Activated CD8-positive, alpha-beta memory T cell treated with anti-CD3 and anti-CD28 coated beads, Interleukin-2, amount 50 U/mL, for 1 hour (primary cell): ENCODE data around the gene CALML4.
"Not testable (repeated sequence)": the region's sequence is repeated elsewhere in the genome, so short reads cannot be mapped to it uniquely, and the experiment has no call there.

Source experiments
- DNase-seq: peaks from one replicate; pipeline ENCODE4 v3.0.0-alpha.2; 2020; ENCODE audit errors: extremely low read depth

Gene CALML4

DNA sequence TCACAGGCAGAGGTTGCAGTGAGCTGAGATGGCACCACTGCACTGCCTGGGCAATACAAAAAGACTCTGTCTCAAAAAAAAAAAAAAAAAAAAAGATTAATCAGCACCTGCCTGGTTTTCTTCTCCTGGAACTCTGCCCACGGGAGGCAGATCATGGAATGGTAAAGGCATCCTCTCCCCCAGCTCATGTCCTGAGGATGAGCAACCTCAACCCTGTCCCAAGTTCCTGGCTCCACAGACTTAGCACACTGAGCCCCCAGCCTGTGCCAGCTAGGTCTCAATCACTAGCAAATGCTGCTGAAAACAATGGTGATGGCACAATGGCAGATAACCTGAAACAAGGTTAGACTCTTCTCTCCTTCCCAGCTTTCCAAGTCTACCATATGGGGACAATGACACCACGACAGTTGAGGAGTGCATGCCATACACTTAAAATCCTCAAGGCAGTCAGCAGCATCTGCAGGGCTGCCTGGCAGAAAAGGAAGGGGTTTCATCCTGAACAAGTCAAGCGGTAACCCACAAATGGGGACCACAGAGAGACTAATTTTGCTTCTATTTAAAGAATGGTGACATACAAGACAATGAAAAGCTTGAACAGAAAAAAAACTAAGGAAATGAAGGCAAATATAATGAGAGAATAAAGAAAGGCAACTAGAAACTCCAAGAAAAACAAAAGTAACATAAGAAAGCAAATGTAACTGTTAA, 19.6 kb upstream of the CALML4 start:
- no peak for DNase-seq

DNA sequence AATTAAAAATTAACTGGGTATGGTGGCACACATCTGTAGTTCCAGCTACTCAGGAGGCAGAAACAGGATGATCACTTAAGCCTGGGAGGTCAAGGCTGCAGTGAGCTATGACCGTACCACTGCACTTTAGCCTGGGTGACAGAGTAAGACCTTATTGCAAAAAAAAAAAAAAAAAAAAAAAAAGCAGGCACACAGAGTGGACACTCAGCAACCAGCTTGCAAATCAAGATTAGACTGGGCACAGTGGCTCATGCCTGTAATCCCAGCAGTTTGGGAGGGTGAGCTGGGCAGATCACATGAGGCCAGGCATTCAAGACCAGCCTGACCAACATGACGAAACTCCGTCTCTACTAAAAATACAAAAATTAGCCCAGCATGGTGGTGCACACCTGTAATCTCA, 19.0 kb upstream of the CALML4 start:
- no peak for DNase-seq

DNA sequence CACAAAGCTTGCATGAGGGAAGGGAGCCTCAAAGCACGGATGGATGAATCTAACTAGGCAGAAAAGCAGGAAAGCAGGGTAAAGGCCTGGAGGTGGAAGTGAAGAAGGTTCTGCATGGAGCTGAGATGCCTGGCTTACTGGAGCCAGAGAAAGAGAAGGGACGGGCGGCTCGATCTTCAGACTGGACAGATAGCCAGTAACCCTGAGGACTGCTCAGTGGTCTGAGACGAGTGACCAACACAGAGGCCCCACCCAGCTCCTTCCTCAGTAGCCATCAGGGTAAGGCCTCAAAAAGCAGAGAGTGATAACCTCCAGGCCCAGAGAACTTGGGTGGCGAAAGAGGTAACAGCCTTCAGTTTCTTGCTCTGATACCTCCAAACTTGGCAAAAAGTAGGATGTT, 18.0 kb upstream of the CALML4 start:
- DNase-seq, result no peak

DNA sequence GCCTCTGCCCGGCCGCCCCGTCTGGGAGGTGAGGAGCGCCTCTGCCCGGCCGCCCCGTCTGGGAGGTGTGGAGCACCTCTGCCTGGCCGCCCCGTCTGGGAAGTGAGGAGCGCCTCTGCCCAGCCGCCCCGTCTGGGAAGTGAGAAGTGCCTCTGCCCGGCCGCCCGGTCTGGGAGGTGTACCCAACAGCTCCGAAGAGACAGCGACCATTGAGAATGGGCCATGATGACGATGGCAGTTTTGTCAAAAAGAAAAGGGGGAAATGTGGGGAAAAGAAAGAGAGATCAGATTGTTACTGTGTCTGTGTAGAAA, 17.3 kb upstream of the CALML4 start:
- not testable (repeated sequence) for DNase-seq

DNA sequence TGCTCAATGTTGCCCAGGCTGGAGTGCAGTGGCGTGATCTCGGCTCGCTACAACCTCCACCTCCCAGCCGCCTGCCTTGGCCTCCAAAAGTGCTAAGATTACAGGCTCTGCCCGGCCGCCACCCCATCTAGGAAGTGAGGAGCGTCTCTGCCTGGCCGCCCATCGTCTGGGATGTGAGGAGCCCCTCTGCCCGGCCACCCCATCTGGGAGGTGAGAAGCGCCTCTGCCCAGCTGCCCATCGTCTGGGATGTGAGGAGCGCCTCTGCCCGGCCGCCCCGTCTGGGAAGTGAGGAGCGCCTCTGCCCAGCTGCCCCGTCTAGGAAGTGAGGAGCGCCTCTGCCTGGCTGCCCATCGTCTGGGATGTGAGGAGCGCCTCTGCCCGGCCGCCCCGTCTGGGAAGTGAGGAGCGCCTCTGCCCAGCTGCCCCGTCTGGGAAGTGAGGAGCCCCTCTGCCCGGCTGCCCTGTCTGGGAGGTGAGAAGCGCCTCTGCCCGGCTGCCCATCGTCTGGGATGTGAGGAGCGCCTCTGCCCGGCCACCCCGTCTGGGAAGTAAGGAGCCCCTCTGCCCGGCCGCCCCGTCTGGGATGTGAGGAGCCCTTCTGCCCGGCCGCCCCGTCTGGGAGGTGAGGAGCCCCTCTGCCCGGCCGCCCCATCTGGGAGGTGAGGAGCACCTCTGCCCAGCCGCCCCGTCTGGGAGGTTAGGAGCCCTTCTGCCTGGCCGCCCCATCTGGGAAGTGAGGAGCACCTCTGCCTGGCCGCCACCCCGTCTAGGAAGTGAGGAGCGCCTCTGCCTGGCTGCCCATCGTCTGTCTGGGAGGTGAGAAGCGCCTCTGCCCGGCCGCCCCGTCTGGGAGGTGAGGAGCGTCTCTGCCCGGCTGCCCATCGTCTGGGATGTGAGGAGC, 16.6 kb upstream of the CALML4 start:
- DNase-seq, result not testable (repeated sequence)

DNA sequence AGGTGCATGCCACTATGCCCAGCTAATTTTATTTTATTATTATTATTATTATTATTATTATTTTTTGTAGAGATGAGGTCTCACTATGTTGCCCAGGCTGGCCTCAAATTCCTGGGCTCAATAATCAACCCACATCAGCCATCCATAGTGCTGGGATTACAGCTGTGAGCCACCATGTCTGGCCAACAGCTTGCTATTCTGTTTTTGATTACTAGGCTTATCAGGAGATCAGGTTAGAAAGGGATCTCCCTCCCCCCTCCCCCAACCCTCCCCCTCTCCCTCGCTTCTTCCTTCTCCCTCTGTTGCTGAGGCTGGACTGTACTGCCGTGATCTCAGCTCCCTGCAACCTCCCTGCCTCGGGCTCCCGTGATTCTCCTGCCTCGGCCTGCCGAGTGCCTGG, 15.8 kb upstream of the CALML4 start:
- no peak for DNase-seq

DNA sequence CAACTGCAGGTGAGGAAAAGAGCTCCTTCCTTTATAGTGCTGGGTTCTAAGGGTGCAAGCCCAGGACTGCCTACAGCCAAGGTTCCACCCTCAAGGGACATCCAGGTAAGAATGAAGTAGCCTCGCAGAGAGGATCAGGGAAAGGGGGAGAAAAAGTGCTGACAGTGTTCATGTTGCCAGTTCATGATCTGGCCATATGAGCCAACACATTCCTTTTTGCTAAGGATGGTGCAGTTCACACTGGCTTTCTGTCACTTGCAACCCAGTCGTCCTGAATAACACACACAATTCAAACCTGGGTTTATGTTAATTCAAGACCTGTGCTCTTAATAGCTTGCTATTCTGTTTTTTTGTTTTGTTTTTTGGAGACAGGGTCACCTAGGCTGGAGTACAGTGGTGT, 15.4 kb upstream of the CALML4 start:
- DNase-seq, result no peak

DNA sequence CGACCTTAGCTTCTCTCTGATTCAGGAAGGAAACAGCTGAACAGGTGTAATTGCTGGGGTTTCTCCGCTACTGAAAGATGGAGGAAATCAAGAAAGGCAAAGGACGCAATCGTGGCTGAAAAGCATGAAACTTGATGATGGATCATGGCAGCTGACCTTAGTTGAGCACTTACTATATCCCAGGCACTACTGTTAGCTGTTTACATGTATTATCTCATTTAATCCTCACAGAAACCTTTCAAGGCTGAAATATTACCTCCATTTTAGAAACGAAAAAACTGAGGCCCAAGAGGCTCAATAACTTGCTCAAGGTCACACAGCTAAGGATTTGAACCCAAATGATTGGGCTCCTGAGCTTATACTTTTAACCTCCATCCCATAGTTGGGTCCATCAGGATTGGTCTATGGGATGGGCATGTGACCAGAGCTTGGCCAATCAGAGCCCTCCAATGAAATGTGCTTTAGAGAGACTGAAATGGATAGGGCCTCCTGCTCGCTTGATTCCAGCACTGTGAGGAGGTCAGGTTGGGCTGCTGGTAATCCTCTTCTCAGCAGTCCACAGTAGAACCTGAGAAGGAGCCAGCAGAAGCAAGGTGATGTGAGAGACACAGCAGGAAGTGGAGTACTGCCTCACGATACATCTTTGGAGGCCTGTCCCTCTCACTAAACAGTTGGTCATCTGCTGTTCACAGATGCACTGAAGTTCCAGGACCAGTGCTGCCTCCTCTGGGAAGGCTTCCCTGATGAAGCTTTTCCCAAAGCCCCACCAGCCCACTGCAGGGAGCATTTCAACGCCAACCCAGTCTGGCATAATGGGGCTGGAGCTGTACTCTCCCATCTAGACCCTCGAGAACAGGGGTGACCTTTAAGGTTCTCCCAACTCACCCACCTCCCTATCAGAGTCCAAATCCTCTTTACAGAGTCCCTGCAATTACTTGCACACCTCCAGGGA, 14.0 kb upstream of the CALML4 start:
- DNase-seq, result no peak

DNA sequence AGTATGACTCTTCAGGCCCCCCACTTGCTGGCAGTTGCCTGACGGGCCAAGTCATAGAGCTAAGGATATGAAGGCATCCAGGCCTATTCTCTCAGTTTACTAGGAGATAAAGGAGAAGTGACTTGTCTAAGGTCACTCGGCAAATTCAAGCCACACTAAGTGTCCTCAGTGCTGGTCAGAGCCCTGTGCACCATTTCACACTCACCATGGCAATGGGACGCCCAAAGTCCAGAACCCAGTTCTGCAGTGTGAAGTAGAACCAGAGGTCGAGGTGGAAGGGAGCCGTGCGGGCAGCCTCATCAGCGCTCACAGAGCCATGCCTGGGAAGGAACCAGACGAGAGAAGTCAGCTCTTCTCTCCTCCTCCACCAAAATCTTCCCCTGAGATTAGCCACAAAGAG, 13.2 kb upstream of the CALML4 start:
- DNase-seq, result no peak

DNA sequence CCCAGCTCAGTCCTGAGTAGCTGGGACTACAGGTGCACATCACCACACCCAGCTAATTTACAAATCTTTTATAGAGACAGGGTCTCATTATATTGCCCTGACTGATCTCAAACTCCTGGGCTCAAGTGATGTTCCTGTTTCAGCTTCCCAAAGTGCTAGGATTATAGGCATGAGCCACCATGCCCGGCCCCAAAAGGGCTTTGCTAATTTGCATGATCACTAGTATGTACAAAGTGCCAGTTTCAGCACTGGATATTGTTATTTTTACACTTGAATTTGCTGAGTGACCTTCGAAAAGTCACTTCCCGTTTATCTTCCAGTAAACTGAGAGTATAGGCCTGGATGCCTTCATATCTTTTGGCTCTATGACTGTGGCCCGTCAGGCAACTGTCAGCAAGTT, 12.2 kb upstream of the CALML4 start:
- DNase-seq, result no peak

DNA sequence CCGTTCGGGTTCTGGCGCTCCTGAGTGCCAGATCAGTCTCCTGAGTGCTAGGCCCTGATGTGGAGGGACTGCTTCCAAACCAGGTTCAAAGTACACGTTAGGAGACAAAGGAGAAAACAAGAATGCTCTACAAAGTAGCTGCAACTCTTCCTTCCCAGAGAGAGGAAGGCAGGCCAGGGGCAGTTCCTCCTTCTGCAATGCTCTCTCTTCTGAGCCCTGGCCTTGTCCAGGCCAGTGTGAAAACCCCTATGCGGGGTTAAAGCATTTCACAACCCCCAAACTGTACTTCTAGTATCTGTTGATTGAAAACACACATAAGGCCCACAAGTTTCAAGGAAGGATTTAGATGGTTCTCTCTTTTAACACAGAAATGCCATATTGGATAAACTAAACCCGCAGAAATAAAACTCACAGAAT, 9.7 kb upstream of the CALML4 start:
- DNase-seq, result no peak

DNA sequence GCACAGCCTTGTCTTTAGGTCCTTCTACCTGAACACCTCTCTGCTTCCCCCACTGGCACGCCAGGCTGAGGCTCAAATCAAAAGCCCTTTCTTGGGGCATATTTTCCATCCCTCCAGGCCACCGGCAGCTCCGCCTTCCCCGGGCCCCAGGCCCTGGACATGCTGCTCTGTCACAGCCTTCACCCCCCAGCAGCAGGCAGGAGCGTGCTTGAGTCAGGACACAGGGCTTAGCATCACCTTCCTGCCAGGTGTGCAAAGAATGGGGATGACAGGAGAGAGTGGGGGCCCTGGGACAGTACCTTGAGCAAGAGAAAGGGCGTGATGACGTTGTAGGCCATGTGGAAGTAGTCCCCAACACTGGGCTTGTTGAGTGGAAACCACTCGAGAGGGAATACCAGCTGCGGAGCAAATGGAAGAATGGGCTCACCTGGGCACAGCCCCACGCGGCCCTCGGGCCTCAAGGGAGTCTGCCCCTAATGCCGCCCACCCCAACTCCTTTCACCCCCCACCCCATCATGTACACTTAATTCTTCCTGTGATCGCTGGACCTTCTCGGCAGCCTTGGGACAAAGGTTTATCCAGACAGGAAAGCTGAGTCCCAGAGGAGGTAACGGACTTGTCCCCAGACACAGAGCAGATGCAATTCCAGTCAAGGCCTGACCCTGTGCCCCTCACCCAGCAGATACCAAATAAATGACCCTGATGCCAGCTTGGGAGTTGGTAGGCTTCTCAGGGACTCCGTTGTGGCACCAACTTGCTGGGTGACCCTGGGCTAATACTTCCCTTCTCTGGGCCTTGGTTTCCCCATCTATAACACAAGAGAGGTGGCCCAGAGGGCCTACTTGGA, 9.1 kb upstream of the CALML4 start:
- no peak for DNase-seq

DNA sequence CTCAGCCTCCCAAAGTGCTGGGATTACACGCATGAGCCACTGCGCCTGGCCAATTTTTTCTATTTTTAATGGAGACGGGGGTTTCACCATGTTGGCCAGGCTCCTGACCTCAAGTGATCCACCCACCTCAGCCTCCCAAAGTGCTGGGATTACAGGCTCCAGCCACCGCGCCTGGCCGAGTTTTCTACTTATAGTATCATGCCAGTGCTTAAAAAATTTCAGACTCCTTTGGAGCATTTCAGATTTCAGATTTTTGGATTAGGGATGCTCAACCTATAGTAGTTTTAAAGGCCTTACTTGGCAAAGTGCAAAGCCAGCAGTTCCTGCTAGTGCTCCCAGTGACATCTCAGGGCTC, 8.3 kb upstream of the CALML4 start:
- DNase-seq, result not testable (repeated sequence)

DNA sequence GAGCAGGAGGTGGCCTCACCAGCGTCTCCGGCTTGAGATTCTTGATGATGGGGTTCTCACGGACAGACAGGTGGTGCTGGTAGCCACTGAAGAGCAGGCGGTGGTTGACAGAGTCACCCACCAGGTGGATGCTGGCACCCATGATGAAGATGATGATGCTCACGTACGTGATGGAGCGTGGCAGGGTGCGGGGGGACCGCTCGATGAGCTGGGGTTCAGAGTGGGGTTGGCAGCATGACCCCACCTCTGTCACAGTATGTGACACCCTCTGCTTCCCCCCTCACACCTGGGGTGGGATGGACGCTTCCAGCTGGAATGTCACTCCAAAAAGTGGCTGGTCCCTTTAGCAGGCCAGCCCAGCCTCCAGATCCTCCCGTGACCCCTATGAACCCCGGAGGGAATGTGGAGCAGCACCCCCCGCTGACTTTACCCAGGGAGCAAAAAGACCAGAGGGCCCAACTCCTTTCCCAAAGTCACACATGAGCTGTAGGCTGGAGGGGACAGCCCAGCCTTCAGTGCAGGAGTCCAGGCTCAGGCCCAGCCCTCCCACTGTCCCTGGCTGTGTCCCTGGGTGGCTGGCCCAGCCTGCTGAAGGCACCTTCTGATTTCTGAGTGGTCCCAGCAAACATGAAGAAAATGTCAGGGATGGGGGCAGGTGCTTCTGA, 6.7 kb upstream of the CALML4 start:
- DNase-seq, result no peak

DNA sequence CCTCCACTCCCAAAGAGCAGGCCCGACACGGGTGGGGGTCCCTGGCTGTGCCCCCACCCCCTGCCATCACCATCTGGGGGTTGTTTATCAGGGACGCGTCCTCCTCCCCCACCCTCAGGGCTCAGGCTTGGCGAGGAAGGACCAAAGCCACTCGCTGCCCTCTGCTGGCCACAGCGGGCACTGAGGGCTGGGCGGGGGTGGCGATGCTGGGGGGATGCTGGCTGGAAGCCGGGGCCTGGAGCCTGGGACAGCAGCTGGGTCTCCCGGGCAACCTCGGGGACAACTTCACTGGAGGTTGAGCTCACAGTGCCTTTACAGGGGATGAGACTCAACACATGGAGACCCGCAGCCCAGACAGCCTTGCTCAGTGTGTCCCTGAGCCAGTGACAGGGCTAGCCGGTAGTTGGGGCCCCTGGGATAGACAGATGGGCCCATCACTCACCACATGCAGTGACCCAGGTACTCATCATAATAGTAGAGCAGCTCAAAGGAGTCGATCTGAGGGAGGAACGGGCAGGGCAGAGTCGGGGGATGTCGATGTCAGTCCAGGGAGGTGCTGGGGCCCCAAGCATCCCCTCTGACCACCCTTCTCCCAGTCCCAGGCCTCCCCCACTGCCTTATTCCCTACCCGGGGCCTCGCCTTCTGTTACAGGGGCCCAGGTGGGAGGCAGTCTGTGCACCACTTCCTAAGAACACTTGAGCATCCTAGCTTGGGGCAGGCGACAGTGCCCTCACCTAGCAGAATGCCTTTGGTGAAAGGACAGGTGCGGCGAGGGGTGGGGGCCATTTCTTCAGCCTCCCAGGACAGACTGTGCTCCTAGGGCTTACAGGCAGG, 5.9 kb upstream of the CALML4 start:
- no peak for DNase-seq

DNA sequence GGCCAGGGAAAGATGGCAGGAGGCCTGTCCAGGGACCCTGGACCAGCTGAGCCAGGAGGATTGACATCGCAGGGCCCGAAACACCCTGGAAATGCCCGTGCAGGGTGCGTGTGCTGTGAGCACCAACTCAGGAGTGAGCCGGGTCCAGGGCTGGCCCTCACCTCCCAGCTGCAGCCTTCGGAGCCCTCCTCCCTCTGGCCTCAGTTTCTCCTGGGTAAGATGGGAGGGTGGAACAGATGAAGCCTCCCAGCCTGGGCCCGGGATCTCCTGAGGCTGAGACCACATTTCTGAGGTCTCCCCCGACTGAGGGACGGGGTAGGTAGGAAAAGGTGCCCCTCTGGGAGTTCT, 5.3 kb upstream of the CALML4 start:
- no peak for DNase-seq

DNA sequence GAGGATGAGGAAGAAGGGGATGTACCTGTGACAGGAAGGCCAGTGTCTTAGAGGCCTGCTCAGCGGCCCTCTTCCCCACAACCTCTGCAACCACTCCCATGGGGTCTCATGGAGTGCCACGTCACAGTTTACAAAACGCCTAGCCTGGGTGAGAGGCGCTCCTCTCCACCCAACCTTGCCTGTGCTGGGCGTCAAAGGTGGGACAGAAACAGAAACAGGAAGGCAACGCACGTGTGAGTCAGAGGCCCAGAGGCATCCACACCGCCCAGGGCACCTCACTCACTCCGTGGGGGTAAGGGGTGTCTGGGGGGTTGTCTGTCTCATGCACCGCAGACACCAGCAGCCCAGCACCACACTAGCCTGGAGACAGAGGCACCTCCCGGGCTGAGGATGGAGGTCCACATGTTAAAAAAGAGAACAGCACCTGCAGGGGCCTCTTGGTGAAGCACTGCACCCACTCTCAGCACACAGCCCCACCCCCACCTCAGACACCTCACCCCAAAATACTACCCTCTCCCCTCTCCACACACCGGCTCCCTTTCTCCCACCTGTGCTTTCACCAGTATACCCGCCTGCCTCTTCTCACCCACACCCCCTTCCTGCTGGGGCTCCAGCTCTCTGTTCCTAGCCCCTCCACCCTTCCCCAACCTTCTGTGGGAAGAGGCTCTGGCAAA, 4.7 kb upstream of the CALML4 start:
- peak; percentile 14 for DNase-seq

DNA sequence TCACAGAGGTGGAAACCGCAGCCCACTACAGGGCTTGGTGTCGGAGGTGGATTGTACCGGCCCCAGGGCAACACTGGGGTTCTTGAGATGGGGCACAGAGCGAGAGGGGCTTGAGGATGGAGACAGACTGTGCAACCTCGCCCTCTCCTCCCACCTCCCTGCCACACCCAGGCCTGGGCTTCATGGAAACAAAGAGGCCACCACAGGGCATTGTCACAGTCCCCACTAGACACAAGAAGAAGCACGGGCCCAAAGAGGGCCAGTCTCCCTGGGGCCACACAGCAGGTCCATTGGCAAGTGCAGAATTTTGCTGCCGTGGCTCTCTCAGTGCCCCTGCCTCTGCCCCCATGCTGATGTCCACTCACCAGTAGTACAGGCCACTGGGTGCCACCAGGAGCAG, 4.1 kb upstream of the CALML4 start:
- no peak for DNase-seq

DNA sequence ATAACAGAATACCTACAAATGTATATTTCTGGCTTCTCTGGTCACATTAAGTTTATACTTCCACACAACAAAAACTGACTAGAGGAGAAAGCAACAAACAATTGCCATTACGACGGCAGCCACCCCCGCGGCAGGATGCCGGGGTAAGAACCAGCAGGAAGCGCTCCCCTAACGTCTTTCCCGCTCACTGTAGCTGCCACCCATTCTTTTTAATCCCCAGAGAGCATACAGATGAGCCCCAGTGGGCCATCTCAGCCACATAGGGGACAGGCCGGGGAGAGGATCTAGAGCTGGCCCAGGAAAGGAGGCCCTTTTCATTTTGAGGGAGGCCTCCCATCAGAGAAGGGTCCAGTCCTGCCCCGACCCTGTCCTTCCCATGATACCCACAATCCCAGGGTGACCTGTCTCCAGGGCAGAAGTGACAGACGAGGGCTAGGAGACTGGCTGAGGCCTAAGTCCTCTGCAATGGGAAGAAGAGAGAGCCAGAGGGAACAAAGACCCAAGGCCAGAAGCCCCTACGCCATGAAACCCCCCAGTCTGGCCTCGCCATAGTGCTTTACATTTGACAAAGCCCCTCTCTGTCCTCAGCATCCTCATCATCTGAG, 3.6 kb upstream of the CALML4 start:
- no peak for DNase-seq
